Ovary (tissue), 3 donors: ENCODE results near the gene MAFB.

ENCODE experiments used
- CTCF ChIP-seq, 3 donors: fragments of 450-650 bp in 2 of 3; fragments of 200-600 bp in 1 of 3; IDR thresholded peaks; one replicate each; pipeline versions ENCODE4 v1.5.1 to v1.8.0; 2016 to 2022; ENCODE audit warnings: antibody characterized with exemption in 3 of 3, mild to moderate bottlenecking in 1 of 3
- EP300 ChIP-seq: sonication (generic); formaldehyde crosslinking; IDR thresholded peaks from one replicate; pipeline ENCODE4 v1.6.1; 2017; ENCODE audit warnings: antibody characterized with exemption
- POLR2A ChIP-seq: fragments of 450-650 bp; IDR thresholded peaks from one replicate; pipeline ENCODE4 v1.6.1; 2017; ENCODE audit warnings: antibody characterized with exemption, mild to moderate bottlenecking, moderate library complexity
- donor health status: DM: no; HTN: no; CAD: no.

- TF ChIP-seq EP300 = no peak
- no peak for TF ChIP-seq CTCF (IDR thresholded peaks at IDR 0.05)
- TF ChIP-seq POLR2A = no peak
These were observed 51.9 kb downstream of the MAFB start for GRCh38 chr20:40637176-40637575.
